CD14-positive monocyte (primary cell): ENCODE data around the gene CALD1. TPM values are rescaled to one million over a fixed set of nuclear protein-coding genes. Genes with fewer than 3 reads are reported as not detected.

Experiments
- DNase-seq, 3 donors: peaks; one replicate each; pipeline ENCODE4 v3.0.0-alpha.2; 2011 to 2022
- H2AFZ ChIP-seq: 2 replicates; pipeline ENCODE4 v1.6.0; 2012; ENCODE audit warnings: mild to moderate bottlenecking, low read depth, low read length, inconsistent platforms; ENCODE audit not compliant: insufficient read depth, poor library complexity, severe bottlenecking
- H3K27ac ChIP-seq, 2 donors: 1 replicate in 1 of 2; 2 replicates in 1 of 2; pipeline ENCODE4 v1.5.1; 2012 to 2013; ENCODE audit warnings: low read length in 2 of 2, control low read depth in 1 of 2, inconsistent platforms in 1 of 2, low read depth in 1 of 2, mild to moderate bottlenecking in 1 of 2
- H3K27me3 ChIP-seq, 2 donors: one replicate each; pipeline versions ENCODE4 v1.6.0 to v1.6.1; 2011 to 2013; ENCODE audit warnings: low read length in 2 of 2; ENCODE audit not compliant: control insufficient read depth in 2 of 2, insufficient read depth in 2 of 2
- H3K36me3 ChIP-seq, 2 donors: replicated peaks in 1 of 2; 1 replicate in 1 of 2; 2 replicates in 1 of 2; pipeline versions ENCODE4 v1.5.1 to v1.6.1; 2012 to 2013; ENCODE audit warnings: low read length in 2 of 2, control low read depth in 1 of 2, inconsistent platforms in 1 of 2, mild to moderate bottlenecking in 1 of 2; ENCODE audit not compliant: insufficient read depth in 2 of 2, control insufficient read depth in 1 of 2
- H3K4me1 ChIP-seq, 2 donors: 1 replicate in 1 of 2; 2 replicates in 1 of 2; pipeline versions ENCODE4 v1.5.1 to v1.6.1; 2012 to 2013; ENCODE audit warnings: low read length in 2 of 2, control low read depth in 1 of 2, inconsistent platforms in 1 of 2, mild to moderate bottlenecking in 1 of 2, moderate library complexity in 1 of 2; ENCODE audit not compliant: insufficient read depth in 2 of 2, control insufficient read depth in 1 of 2
- H3K4me2 ChIP-seq: replicated peaks from 2 replicates; pipeline ENCODE3; 2012; ENCODE audit warnings: low read length, moderate library complexity, mild to moderate bottlenecking; ENCODE audit not compliant: poor library complexity, severe bottlenecking; ENCODE audit errors: extremely low read depth
- H3K4me3 ChIP-seq, 3 experiments: fragments of 200-600 bp in 1 of 3; sonication (generic) in 1 of 3; replicated peaks in 1 of 3; 1 replicate in 2 of 3; 2 replicates in 1 of 3; pipeline ENCODE4 v1.5.1; 2011 to 2013; ENCODE audit warnings: low read length in 3 of 3, mild to moderate bottlenecking in 3 of 3, control low read depth in 2 of 3, low read depth in 2 of 3, inconsistent platforms in 1 of 3, moderate library complexity in 1 of 3
- H3K79me2 ChIP-seq: 2 replicates; pipeline ENCODE4 v1.6.0; 2012; ENCODE audit warnings: mild to moderate bottlenecking, control low read depth, inconsistent platforms, low read length, moderate library complexity; ENCODE audit not compliant: insufficient read depth
- H3K9ac ChIP-seq: 2 replicates; pipeline ENCODE4 v1.6.0; 2017; ENCODE audit warnings: low read length, mild to moderate bottlenecking; ENCODE audit not compliant: insufficient read depth, poor library complexity, severe bottlenecking
- H3K9me3 ChIP-seq, 2 donors: replicated peaks in 1 of 2; 1 replicate in 1 of 2; 2 replicates in 1 of 2; pipeline versions ENCODE4 v1.5.1 to v1.6.1; 2012 to 2013; ENCODE audit warnings: low read length in 2 of 2, control low read depth in 1 of 2; ENCODE audit not compliant: control insufficient read depth in 1 of 2, insufficient read depth in 1 of 2
- H4K20me1 ChIP-seq: 2 replicates; pipeline ENCODE4 v1.6.0; 2012; ENCODE audit warnings: mild to moderate bottlenecking, low read length, control low read depth, moderate library complexity; ENCODE audit not compliant: insufficient read depth
- H3K27ac Mint-ChIP-seq, 7 donors: one replicate each; pipeline ENCODE4 v1.8.0; 2020; ENCODE audit warnings: mild to moderate bottlenecking in 7 of 7, mixed read lengths in 7 of 7, moderate library complexity in 6 of 7, inconsistent platforms in 2 of 7
- H3K27me3 Mint-ChIP-seq, 3 donors: one replicate each; pipeline ENCODE4 v1.8.0; 2021 to 2022; ENCODE audit warnings: low read depth in 3 of 3, mild to moderate bottlenecking in 3 of 3, mixed read lengths in 3 of 3, moderate library complexity in 3 of 3, inconsistent platforms in 1 of 3
- H3K36me3 Mint-ChIP-seq, 2 donors: one replicate each; pipeline ENCODE4 v1.8.0; 2020; ENCODE audit warnings: mixed read lengths in 2 of 2, inconsistent platforms in 1 of 2, mild to moderate bottlenecking in 1 of 2
- H3K4me1 Mint-ChIP-seq: one replicate; pipeline ENCODE4 v1.8.0; 2020; ENCODE audit warnings: mild to moderate bottlenecking, mixed read lengths
- H3K4me3 Mint-ChIP-seq, 2 donors: one replicate each; pipeline ENCODE4 v1.8.0; 2020; ENCODE audit warnings: mild to moderate bottlenecking in 2 of 2, mixed read lengths in 2 of 2, moderate library complexity in 1 of 2
- H3K9me3 Mint-ChIP-seq, 7 donors: one replicate each; pipeline ENCODE4 v1.8.0; 2020 to 2022; ENCODE audit warnings: mixed read lengths in 7 of 7, mild to moderate bottlenecking in 6 of 7, moderate library complexity in 6 of 7, inconsistent platforms in 2 of 7
- CTCF ChIP-seq: fragments of 200-600 bp; IDR thresholded peaks from one replicate; pipeline ENCODE4 v1.8.0; 2022; ENCODE audit warnings: antibody characterized with exemption, mild to moderate bottlenecking
- WGBS: methylation state at CpG from one replicate; pipeline ENCODE4 v1.1.5; 2013; ENCODE audit warnings: missing lambda C conversion rate; ENCODE audit not compliant: insufficient coverage; 5-methylcytosine and 5-hydroxymethylcytosine counted together
- intact Hi-C, 2 donors: fragments of 100-400 bp; cut with micrococcal nuclease; formaldehyde crosslinking; loops; one replicate each; pipeline versions ENCODE4 v1.15.0 to v1.15.1; 2023
- polyA plus RNA-seq, 3 donors: library from polyadenylated mRNA; depleted of rRNA in 1 of 3; unstranded in 2 of 3; stranded (reverse) in 1 of 3; fragments of 300-500 nt in 2 of 3; fragments of >200 nt in 1 of 3; fragmentation: Illumina TruSeq in 2 of 3; gene quantifications; 1 replicate in 2 of 3; 2 replicates in 1 of 3; pipeline ENCODE4 v1.2.3, GENCODE V29; 2012 to 2021

Gene CALD1
- polyA plus RNA-seq, 3 donors = 0.18 TPM; not detected in 2

- Mint-ChIP-seq H3K27ac (no peak overlapping the region), H3K4me3 (no peak overlapping the region), H3K4me1 (no peaks in the 10 kb centered on the region), H3K36me3 (no peaks in the 10 kb centered on the region), H3K9me3 (peaks cover 0 to 6% (median 0%) of the 10 kb centered on the region in 7 donors), H3K27me3 (peaks cover 2 to 6% (median 5%) of the 10 kb centered on the region in 3 donors)
- Histone ChIP-seq H3K9me3 (no peaks in the 10 kb centered on the region), H3K79me2 (no peaks in the 10 kb centered on the region), H3K9ac (no peak overlapping the region), H3K27ac (no peak overlapping the region), H3K4me1 (no peaks in the 10 kb centered on the region), H2AFZ (no peak overlapping the region), H3K36me3 (no peaks in the 10 kb centered on the region), H3K4me2 (no peak overlapping the region), H3K27me3 (no peaks in the 10 kb centered on the region), H4K20me1 (no peaks in the 10 kb centered on the region), H3K4me3 (no peak overlapping the region)
- intact Hi-C loops = no loop called here
- no peak for TF ChIP-seq CTCF
- 100% methylated on average over 1 of the region's 1 CpG for WGBS
- no peak for DNase-seq
Measured at GRCh38 chr7:134764365-134764764, 15.1 kb upstream of the CALD1 start.

- H3K9me3 Mint-ChIP-seq = peaks cover 0 to 6% (median 0%) of the 10 kb centered on the region in 7 donors
- Histone ChIP-seq H3K9me3 (no peaks in the 10 kb centered on the region), H3K4me3 (no peak overlapping the region), H3K27me3 (no peaks in the 10 kb centered on the region), H2AFZ (no peak overlapping the region), H3K27ac (no peak overlapping the region), H4K20me1 (no peaks in the 10 kb centered on the region), H3K36me3 (no peaks in the 10 kb centered on the region), H3K9ac (no peak overlapping the region), H3K79me2 (no peaks in the 10 kb centered on the region), H3K4me1 (no peaks in the 10 kb centered on the region), H3K4me2 (no peak overlapping the region)
- no peaks in the 10 kb centered on the region for H3K36me3 Mint-ChIP-seq
- H3K4me1 Mint-ChIP-seq = no peaks in the 10 kb centered on the region
- 88% methylated on average over 7 of the region's 15 CpGs for WGBS
- intact Hi-C loops = no loop called here
- H3K4me3 Mint-ChIP-seq = no peak overlapping the region
- H3K27ac Mint-ChIP-seq = peak overlapping the region in 1 of 7 donors; percentile 11
- no peak for DNase-seq
- no peak for TF ChIP-seq CTCF
- H3K27me3 Mint-ChIP-seq = peaks cover 2 to 5% (median 3%) of the 10 kb centered on the region in 3 donors
Measured at GRCh38 chr7:134766779-134767519, 12.5 kb upstream of the CALD1 start.
